Small intestine (tissue), 7 donors: Measurements from ENCODE around the gene NCOR2. TPM values are rescaled to one million over a fixed set of nuclear protein-coding genes. Genes with fewer than 3 reads are reported as not detected.
A peak's percentile ranks its signal among the peaks of the same experiment; 100 is the strongest.

ENCODE experiments used
- DNase-seq, 2 donors: peaks; one replicate each; pipeline versions ENCODE4 v3.0.0 to v3.0.0-alpha.2; 2013
- FAIRE-seq: peaks from 2 replicates; lab custom pipeline; 2012; peaks lifted over from hg19 to GRCh38; lab: Jason Lieb, UNC
- H3K27ac ChIP-seq, 3 donors: one replicate each; pipeline ENCODE4 v1.5.1; 2013; ENCODE audit warnings: low read length in 2 of 3, mild to moderate bottlenecking in 2 of 3, control low read depth in 1 of 3, inconsistent platforms in 1 of 3, low read depth in 1 of 3, moderate library complexity in 1 of 3
- H3K27me3 ChIP-seq, 3 donors: one replicate each; pipeline ENCODE4 v1.6.1; 2013; ENCODE audit warnings: low read length in 3 of 3, inconsistent platforms in 1 of 3; ENCODE audit not compliant: control insufficient read depth in 3 of 3, insufficient read depth in 3 of 3
- H3K36me3 ChIP-seq, 3 donors: one replicate each; pipeline ENCODE4 v1.6.1; 2013; ENCODE audit warnings: low read length in 3 of 3, inconsistent platforms in 1 of 3, low read depth in 1 of 3, mild to moderate bottlenecking in 1 of 3, moderate library complexity in 1 of 3; ENCODE audit not compliant: control insufficient read depth in 3 of 3, insufficient read depth in 2 of 3
- H3K4me1 ChIP-seq, 3 donors: one replicate each; pipeline ENCODE4 v1.6.1; 2013; ENCODE audit warnings: low read length in 2 of 3, inconsistent platforms in 1 of 3, low read depth in 1 of 3, mild to moderate bottlenecking in 1 of 3, moderate library complexity in 1 of 3; ENCODE audit not compliant: control insufficient read depth in 3 of 3, insufficient read depth in 2 of 3
- H3K4me3 ChIP-seq, 3 donors: one replicate each; pipeline ENCODE4 v1.5.1; 2013; ENCODE audit warnings: low read length in 3 of 3, control low read depth in 1 of 3, inconsistent platforms in 1 of 3, low read depth in 1 of 3, mild to moderate bottlenecking in 1 of 3, moderate library complexity in 1 of 3
- H3K9me3 ChIP-seq, 2 donors: one replicate each; pipeline ENCODE4 v1.6.1; 2013; ENCODE audit warnings: low read depth in 1 of 2, low read length in 1 of 2; ENCODE audit not compliant: control insufficient read depth in 2 of 2, insufficient read depth in 1 of 2
- WGBS, 3 donors: extraction: QIAGEN DNeasy Blood & Tissue Kit; methylation state at CpG; one replicate each; pipeline ENCODE4 v1.1.7; 2013; 5-methylcytosine and 5-hydroxymethylcytosine counted together
- polyA plus RNA-seq, 4 donors: library from polyadenylated mRNA; stranded (reverse) in 3 of 4; unstranded in 1 of 4; fragments of 200-250 nt in 3 of 4; fragments of 120-200 nt in 1 of 4; gene quantifications; one replicate each; pipeline versions ENCODE4 v1.2.1 to v1.2.3, GENCODE V29; 2013
- donor health status: healthy with polysubstance abuse.
- donor health status: control.
- donor health status: control.
- donor health status: Bipolar disorder and iron deficiency.
- donor health status: healthy.

NCOR2 gene
- polyA plus RNA-seq, 4 donors, result 26.2 to 85.9 (median 40.2) TPM

DNA sequence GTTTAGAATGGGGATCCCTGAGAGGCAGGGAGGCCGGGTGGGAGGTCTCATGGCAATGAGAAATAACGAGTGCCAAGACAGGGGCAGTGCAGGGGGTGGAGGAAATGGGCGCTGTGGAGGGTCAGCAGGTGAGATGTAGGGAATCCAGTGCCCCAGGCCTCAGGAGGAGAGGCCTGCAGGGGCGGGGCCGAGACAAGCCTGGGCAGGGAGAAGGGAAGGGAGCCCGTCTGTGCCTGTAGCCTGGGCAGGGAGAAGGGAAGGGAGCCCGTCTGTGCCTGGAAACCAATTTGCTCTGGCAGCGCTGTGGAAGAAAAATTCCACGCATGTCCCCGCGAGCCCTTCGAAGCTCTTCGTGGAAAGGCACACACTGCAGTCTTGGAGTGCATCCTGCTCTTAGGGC lies 10.6 kb upstream of the NCOR2 start:
- H3K27me3 ChIP-seq, result no peaks in the 10 kb centered on the region

DNA sequence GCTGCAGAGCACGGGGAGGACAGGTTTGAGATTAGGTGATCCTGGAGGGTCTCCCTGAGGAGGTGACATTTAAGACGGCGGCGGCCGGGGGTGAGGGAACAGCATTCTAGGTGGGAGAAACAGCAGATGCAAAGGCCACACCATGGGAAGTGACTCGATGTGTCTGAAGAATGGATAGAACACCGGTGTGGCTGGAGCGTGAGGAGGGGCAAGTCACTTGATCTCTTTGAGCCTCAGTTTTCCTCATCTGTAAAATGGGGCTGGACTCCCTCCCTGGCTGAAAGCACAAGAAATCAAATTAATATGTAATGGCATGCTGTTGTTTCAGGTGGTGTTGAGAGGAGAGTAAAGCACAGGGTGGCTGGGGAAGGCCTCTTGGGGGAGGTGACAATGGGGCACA lies 10.0 kb upstream of the NCOR2 start:
- FAIRE-seq, result no peak

More for the DNA sequence above, 10.6 kb upstream of the NCOR2 start:
- no peak overlapping the region for H3K4me3 ChIP-seq
- H3K4me1 ChIP-seq, result peaks cover 0 to 11% (median 0%) of the 10 kb centered on the region in 3 donors
- 87 to 91% (median 89%) methylated on average over 12 to 13 of the region's 13 CpGs for WGBS, 3 donors
- DNase-seq (no peak), FAIRE-seq (no peak)
- H3K9me3 ChIP-seq, result peaks cover 0 to 14% of the 10 kb centered on the region in 2 donors
- no peaks in the 10 kb centered on the region for H3K36me3 ChIP-seq
- no peak overlapping the region for H3K27ac ChIP-seq

GRCh38 chr12:124576061-124576650 lies 8.7 kb upstream of the NCOR2 start:
- H3K9me3 ChIP-seq, result peaks cover 0 to 14% of the 10 kb centered on the region in 2 donors
- H3K36me3 ChIP-seq, result no peaks in the 10 kb centered on the region
- DNase-seq, result no peak
- H3K27me3 ChIP-seq, result no peaks in the 10 kb centered on the region
- FAIRE-seq, result no peak
- no peak overlapping the region for H3K27ac ChIP-seq
- peaks cover 0 to 8% (median 0%) of the 10 kb centered on the region in 3 donors for H3K4me1 ChIP-seq
- WGBS, 3 donors, result 92 to 98% (median 95%) methylated on average over 8 of the region's 8 CpGs
- no peak overlapping the region for H3K4me3 ChIP-seq

More for the DNA sequence above, 10.0 kb upstream of the NCOR2 start:
- no peak overlapping the region for H3K4me3 ChIP-seq
- no peak for DNase-seq
- H3K27me3 ChIP-seq, result no peaks in the 10 kb centered on the region
- WGBS, 3 donors, result 96 to 99% (median 97%) methylated on average over 8 of the region's 8 CpGs
- H3K27ac ChIP-seq, result no peak overlapping the region
- peaks cover 0 to 11% (median 0%) of the 10 kb centered on the region in 3 donors for H3K4me1 ChIP-seq
- H3K36me3 ChIP-seq, result no peaks in the 10 kb centered on the region
- peaks cover 0 to 14% of the 10 kb centered on the region in 2 donors for H3K9me3 ChIP-seq

DNA sequence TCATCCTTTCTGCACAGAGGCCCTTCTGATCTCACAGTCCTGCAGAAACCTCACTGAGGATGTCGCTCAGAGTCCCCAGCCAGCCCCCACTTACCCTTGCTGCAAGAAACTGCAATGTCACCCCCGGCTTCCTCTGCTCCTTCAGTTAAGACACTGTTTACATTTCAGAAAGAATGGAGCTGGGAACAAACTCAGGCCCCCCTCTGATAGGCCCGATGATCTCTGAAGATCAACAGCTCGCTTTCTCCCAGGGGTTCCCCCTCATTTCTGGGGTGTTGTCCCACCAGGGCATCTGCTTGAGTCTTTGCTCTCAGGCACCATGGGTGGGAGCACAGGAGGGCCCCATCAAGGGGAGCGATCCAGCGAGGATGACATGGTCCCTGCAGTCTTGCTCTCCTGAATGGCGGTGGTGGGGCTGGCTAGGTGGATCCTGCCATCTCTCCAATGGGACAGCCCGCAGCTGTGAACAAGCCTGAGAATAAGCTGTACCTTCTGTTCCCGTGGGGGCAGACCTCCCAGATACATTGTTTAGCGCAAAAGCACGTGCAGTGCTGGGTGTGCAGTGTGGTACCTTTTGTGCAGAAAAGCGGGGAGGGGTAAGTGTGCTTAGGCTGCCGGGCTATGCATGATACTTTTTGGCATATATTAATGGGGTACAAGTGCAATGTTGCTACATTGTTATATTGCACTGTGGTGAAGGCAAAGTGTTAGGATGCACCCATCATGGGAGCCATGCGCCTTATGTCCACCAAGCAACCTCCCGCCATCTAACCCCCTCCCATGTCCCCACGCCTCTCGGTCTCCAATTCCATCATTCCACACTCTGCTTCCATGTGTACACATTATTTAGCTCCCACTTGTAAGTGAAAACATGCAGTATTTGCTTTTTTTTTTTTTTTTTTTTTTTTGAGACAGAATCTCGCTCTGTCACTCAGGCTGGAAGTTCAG lies 6.7 kb upstream of the NCOR2 start:
- Histone ChIP-seq H3K4me1 (peaks cover 0 to 11% (median 0%) of the 10 kb centered on the region in 3 donors), H3K27me3 (no peaks in the 10 kb centered on the region), H3K27ac (no peak overlapping the region), H3K9me3 (peaks cover 0 to 10% of the 10 kb centered on the region in 2 donors), H3K36me3 (no peaks in the 10 kb centered on the region), H3K4me3 (no peak overlapping the region)
- DNase-seq, result no peak
- WGBS, 3 donors, result 78 to 90% (median 89%) methylated on average over 17 to 18 of the region's 18 CpGs
- FAIRE-seq, result no peak

DNA sequence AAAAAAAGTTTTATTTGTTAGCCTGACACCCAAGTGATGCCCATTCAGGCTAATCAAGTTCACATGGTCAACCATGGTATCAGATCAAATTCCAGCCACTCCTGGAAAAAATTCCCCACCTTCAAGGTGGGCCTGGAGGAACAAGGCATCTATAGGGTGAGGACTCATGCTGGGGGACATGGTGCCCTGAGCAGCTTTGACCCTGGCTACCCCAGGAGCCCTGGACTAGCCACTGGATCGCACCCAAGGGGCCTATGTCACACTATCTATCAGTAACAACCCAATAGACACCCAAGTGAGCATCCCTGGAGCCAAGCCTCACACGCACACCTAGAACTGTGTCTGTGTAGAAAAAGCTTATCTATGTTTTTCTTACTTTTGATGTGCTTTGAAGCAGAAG lies 4.1 kb upstream of the NCOR2 start:
- WGBS, 3 donors, result 93 to 96% (median 95%) methylated on average over 2 of the region's 2 CpGs
- Histone ChIP-seq H3K27me3 (no peaks in the 10 kb centered on the region), H3K4me3 (no peak overlapping the region), H3K4me1 (peaks cover 0 to 16% (median 0%) of the 10 kb centered on the region in 3 donors), H3K9me3 (peaks cover 0 to 2% of the 10 kb centered on the region in 2 donors), H3K27ac (no peak overlapping the region), H3K36me3 (no peaks in the 10 kb centered on the region)
- DNase-seq, result no peak
- FAIRE-seq, result no peak

DNA sequence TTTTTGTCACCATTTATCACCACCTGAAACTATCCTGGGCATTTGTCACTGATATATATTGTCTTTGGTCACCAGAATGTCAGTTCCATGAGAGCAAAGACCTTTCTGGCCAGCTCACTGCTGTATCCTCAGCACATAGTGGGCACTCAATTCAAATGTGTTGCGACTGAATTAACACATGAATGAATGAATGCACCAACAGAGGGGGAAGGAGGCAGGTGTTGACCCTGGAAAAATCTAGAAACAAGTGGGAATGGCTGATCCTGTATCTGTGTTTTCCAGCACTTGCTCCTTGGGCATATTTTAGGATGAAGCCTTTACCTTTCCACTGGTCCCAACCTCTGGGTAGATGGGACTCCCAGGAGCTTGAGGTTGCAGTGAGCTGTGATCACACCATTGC lies 3.4 kb upstream of the NCOR2 start:
- no peak overlapping the region for H3K4me3 ChIP-seq
- no peak overlapping the region for H3K27ac ChIP-seq
- 82 to 100% (median 94%) methylated on average over 1 of the region's 1 CpG for WGBS, 3 donors
- H3K27me3 ChIP-seq, result no peaks in the 10 kb centered on the region
- FAIRE-seq, result no peak
- DNase-seq, result no peak
- no peaks in the 10 kb centered on the region for H3K36me3 ChIP-seq
- peaks cover 0 to 17% (median 1%) of the 10 kb centered on the region in 3 donors for H3K4me1 ChIP-seq
- no peaks in the 10 kb centered on the region for H3K9me3 ChIP-seq

GRCh38 chr12:124569375-124570148 lies 2.1 kb upstream of the NCOR2 start:
- FAIRE-seq, result no peak
- peaks cover 5 to 25% (median 9%) of the 10 kb centered on the region in 3 donors for H3K4me1 ChIP-seq

More at GRCh38 chr12:124569375-124570148, 2.1 kb upstream of the NCOR2 start:
- Histone ChIP-seq H3K27me3 (no peaks in the 10 kb centered on the region), H3K4me3 (no peak overlapping the region), H3K27ac (peak overlapping the region in 1 of 3 donors; percentile 42), H3K36me3 (no peaks in the 10 kb centered on the region), H3K9me3 (no peaks in the 10 kb centered on the region)
- no peak for DNase-seq
- WGBS, 3 donors, result 82 to 86% (median 83%) methylated on average over 17 of the region's 17 CpGs
